ENCODE results near the gene UGT2B28.
"Not testable (repeated sequence)": the region's sequence is repeated elsewhere in the genome, so short reads cannot be mapped to it uniquely, and the experiment has no call there.

The UGT2B28 gene

GRCh38 chr4:69317669-69318298 is 37.5 kb downstream of the UGT2B28 start:
- in situ Hi-C loops (cut with MboI; ENCODE audit: low sequenced_read_pairs, unreplicated experiment); DNase-seq (ENCODE audit: low spot score): not testable (repeated sequence)
- TF ChIP-seq CTCF (IDR thresholded peaks at IDR 0.05; ENCODE audit: borderline replicate concordance, control extremely low read depth, extremely low read depth, insufficient read depth, missing control alignments): peak; percentile 10

GRCh38 chr4:69321153-69321729 is 41.0 kb downstream of the UGT2B28 start:
- in situ Hi-C loops (cut with MboI; ENCODE audit: low sequenced_read_pairs, unreplicated experiment): no loop called here
- TF ChIP-seq CTCF (IDR thresholded peaks at IDR 0.05; ENCODE audit: borderline replicate concordance, control extremely low read depth, extremely low read depth, insufficient read depth, missing control alignments): no peak
- no peak for DNase-seq (ENCODE audit: low spot score)

GRCh38 chr4:69322055-69322454 is 41.8 kb downstream of the UGT2B28 start:
- no peak for DNase-seq (ENCODE audit: low spot score)
- TF ChIP-seq CTCF (IDR thresholded peaks at IDR 0.05; ENCODE audit: borderline replicate concordance, control extremely low read depth, extremely low read depth, insufficient read depth, missing control alignments): no peak
- in situ Hi-C loops (cut with MboI; ENCODE audit: low sequenced_read_pairs, unreplicated experiment): no loop called here

- in situ Hi-C loops (cut with MboI; ENCODE audit: low sequenced_read_pairs, unreplicated experiment): no loop called here
- TF ChIP-seq CTCF (IDR thresholded peaks at IDR 0.05; ENCODE audit: borderline replicate concordance, control extremely low read depth, extremely low read depth, insufficient read depth, missing control alignments): no peak
- no peak for DNase-seq (ENCODE audit: low spot score)
Measured at GRCh38 chr4:69323284-69323683, 43.0 kb downstream of the UGT2B28 start.

- DNase-seq (ENCODE audit: low spot score): no peak
- in situ Hi-C loops (cut with MboI; ENCODE audit: low sequenced_read_pairs, unreplicated experiment): no loop called here
- TF ChIP-seq CTCF (IDR thresholded peaks at IDR 0.05; ENCODE audit: borderline replicate concordance, control extremely low read depth, extremely low read depth, insufficient read depth, missing control alignments): no peak
Measured at GRCh38 chr4:69330345-69331047, 50.2 kb downstream of the UGT2B28 start.

- in situ Hi-C loops (cut with MboI; ENCODE audit: low sequenced_read_pairs, unreplicated experiment); DNase-seq (ENCODE audit: low spot score): not testable (repeated sequence)
Measured at GRCh38 chr4:69331304-69331703, 51.0 kb downstream of the UGT2B28 start.

GRCh38 chr4:69335485-69335884 is 55.2 kb downstream of the UGT2B28 start:
- DNase-seq (ENCODE audit: low spot score); in situ Hi-C loops (cut with MboI; ENCODE audit: low sequenced_read_pairs, unreplicated experiment): not testable (repeated sequence)

GRCh38 chr4:69343114-69343513 is 62.8 kb downstream of the UGT2B28 start:
- DNase-seq (ENCODE audit: low spot score); in situ Hi-C loops (cut with MboI; ENCODE audit: low sequenced_read_pairs, unreplicated experiment): not testable (repeated sequence)

GRCh38 chr4:69343558-69344420 is 63.5 kb downstream of the UGT2B28 start:
- in situ Hi-C loops (cut with MboI; ENCODE audit: low sequenced_read_pairs, unreplicated experiment): not testable (repeated sequence)

More at GRCh38 chr4:69343558-69344420, 63.5 kb downstream of the UGT2B28 start:
- not testable (repeated sequence) for DNase-seq (ENCODE audit: low spot score)

Measured in GM13976 (cell line).